Measurements from ENCODE around the gene EID1. TPM values are rescaled to one million over a fixed set of nuclear protein-coding genes. Genes with fewer than 3 reads are reported as not detected.

EID1 gene
- total RNA-seq, 4 donors from 2014 or later = 329 to 383 (median 335) TPM

DNA sequence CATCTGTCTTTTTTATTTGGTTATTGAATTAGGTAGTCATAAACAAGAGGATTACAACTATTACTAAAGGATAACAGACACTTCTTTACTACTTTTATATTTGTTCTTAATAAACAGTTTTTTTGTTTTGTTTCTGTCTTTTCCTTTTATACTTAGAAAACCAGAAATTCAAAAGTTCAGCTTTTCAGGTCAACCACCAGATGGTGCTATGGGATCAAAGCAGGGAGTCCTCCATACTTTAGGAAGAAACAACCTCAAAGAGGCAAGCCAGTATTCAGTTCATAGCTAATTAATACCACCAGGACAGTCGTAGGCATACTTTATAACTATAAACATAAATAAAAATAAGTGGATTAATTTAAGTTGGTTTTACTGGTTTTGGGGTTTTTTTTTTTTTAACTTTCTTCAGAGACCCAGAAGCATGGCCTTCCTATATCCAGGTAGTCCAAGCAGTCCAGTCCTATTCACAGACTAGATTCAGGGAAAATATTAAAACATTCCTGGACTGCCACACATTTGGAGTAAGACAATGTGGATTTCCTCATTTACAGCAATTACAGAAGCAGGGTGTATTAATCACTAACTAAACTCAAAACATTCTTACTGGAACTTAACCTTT lies 16.0 kb upstream of the EID1 start:
- WGBS, 2 donors (ENCODE audit: low coverage in 1 of 2) = 0% methylated on average over 1 of the region's 1 CpG
- Histone ChIP-seq H3K4me1 (peaks cover 0 to 22% (median 4%) of the 10 kb centered on the region in 3 donors), H3K9me3 (no peaks in the 10 kb centered on the region), H3K27ac (no peak overlapping the region), H3K4me3 (no peak overlapping the region), H3K27me3 (no peaks in the 10 kb centered on the region), H3K36me3 (no peaks in the 10 kb centered on the region)
- ATAC-seq = peak; percentile 60
- TF ChIP-seq POLR2A (IDR thresholded peaks at IDR 0.05) = no peak
- TF ChIP-seq POLR2AphosphoS5 (IDR thresholded peaks at IDR 0.05) = no peak
- TF ChIP-seq, protein P1, sequence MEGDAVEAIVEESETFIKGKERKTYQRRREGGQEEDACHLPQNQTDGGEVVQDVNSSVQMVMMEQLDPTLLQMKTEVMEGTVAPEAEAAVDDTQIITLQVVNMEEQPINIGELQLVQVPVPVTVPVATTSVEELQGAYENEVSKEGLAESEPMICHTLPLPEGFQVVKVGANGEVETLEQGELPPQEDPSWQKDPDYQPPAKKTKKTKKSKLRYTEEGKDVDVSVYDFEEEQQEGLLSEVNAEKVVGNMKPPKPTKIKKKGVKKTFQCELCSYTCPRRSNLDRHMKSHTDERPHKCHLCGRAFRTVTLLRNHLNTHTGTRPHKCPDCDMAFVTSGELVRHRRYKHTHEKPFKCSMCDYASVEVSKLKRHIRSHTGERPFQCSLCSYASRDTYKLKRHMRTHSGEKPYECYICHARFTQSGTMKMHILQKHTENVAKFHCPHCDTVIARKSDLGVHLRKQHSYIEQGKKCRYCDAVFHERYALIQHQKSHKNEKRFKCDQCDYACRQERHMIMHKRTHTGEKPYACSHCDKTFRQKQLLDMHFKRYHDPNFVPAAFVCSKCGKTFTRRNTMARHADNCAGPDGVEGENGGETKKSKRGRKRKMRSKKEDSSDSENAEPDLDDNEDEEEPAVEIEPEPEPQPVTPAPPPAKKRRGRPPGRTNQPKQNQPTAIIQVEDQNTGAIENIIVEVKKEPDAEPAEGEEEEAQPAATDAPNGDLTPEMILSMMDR (IDR thresholded peaks at IDR 0.05) = peak; percentile 84 to 89 (median 86)
- TF ChIP-seq EP300 (IDR thresholded peaks at IDR 0.05) = no peak

DNA sequence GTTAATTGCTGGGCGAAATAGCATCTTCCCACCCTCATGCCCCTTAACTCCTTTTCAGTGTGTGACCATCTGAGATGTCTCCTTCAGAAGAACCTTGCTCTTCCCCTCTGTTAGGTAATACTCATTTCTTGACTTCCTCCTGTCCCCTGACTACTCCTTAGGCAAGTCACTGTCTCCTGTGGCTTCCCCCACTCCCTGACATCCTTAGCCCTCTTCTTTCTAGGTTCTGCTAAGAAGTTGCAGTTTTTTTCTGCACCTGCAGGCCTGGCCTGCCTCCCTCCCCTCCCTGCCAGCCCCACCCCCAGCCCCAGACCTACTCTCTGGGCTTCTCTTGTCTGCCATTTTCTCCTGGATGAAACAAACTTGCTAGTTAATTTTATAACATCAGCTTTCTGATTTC lies 15.2 kb upstream of the EID1 start:
- TF ChIP-seq EP300 (IDR thresholded peaks at IDR 0.05) (no peak), POLR2A (IDR thresholded peaks at IDR 0.05) (no peak), POLR2AphosphoS5 (IDR thresholded peaks at IDR 0.05) (no peak)
- TF ChIP-seq, protein P1 (IDR thresholded peaks at IDR 0.05) = no peak
- no peaks in the 10 kb centered on the region for H3K9me3 ChIP-seq
- H3K27ac ChIP-seq = no peak overlapping the region
- H3K27me3 ChIP-seq = no peaks in the 10 kb centered on the region
- WGBS, 2 donors (ENCODE audit: low coverage in 1 of 2) = 92% methylated on average over 1 of the region's 1 CpG; no CpG with 5 or more reads in 1 of the 2 donors
- no peak overlapping the region for H3K4me3 ChIP-seq
- H3K36me3 ChIP-seq = no peaks in the 10 kb centered on the region
- no peak for ATAC-seq
- peaks cover 0 to 20% (median 4%) of the 10 kb centered on the region in 3 donors for H3K4me1 ChIP-seq

DNA sequence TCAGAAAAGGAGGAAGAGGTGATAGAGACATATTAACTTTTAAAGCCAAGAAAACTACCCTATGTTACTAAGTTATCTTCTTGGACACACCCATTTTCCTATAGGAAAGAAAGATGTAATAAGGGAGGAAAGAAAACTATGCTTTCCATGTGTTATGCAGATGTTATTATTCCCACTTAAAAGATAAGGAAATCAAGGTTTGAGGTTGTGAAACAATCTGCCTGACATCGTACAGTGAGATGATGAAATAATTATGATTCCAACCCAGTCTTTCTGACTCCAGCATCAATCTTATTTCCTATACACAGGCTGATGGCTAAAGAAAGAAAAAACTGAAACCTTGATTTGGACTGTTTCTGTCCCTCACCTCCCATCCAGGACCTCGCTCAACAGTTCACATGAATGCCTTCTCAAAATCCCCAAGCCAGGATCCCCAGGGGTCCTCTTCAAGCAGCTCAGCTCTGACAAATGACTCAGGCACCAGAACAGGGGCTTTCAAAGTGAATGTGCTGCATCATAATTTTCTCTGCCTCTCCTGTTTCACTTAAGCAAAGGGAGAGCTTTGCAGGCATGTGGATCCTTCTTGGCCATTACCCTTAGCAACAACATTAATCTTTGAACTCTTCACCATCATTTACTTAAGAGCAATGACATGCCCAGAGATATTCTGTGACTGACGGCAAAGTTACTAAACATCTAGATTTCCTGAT lies 12.4 kb upstream of the EID1 start:
- WGBS, 2 donors (ENCODE audit: low coverage in 1 of 2) = 37 to 45% methylated on average over 3 of the region's 3 CpGs
- Histone ChIP-seq H3K27me3 (no peaks in the 10 kb centered on the region), H3K4me3 (no peak overlapping the region), H3K27ac (peak overlapping the region in 3 of 4 donors; percentile 44 to 57 (median 46)), H3K9me3 (no peaks in the 10 kb centered on the region), H3K4me1 (peaks cover 0 to 24% (median 4%) of the 10 kb centered on the region in 3 donors), H3K36me3 (no peaks in the 10 kb centered on the region)
- ATAC-seq = no peak
- TF ChIP-seq POLR2A (IDR thresholded peaks at IDR 0.05) (no peak), EP300 (IDR thresholded peaks at IDR 0.05) (no peak), POLR2AphosphoS5 (IDR thresholded peaks at IDR 0.05) (no peak)
- TF ChIP-seq, protein P1 (IDR thresholded peaks at IDR 0.05) = no peak

DNA sequence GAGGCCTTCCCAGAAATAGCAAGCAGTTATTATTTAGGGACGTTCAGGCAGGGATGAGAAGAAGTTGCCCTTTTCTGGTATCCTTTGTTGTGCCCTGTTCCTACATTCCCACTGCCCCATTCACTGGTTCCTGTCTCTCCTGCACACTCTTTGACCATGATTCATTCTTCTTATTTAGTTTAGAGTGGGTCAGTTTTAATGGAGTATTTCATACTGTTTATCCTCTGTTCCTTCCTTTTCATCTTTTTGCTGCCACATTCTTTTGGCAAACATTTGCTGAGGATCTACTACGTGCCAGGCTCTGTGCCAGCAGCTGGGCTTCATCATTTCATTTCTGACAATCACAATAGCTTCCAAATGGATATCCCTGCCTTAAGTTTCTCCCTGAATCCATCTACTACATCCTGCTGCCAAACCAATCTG lies 11.8 kb upstream of the EID1 start:
- peak overlapping the region in 3 of 4 donors; percentile 44 to 57 (median 46) for H3K27ac ChIP-seq
- TF ChIP-seq POLR2AphosphoS5 (IDR thresholded peaks at IDR 0.05) = no peak
- TF ChIP-seq, protein P1 (IDR thresholded peaks at IDR 0.05) = no peak
- no peak for TF ChIP-seq POLR2A (IDR thresholded peaks at IDR 0.05)
- no peak for TF ChIP-seq EP300 (IDR thresholded peaks at IDR 0.05)
- H3K36me3 ChIP-seq = no peaks in the 10 kb centered on the region
- 0 to 12% methylated on average over 1 to 2 of the region's 2 CpGs for WGBS, 2 donors (ENCODE audit: low coverage in 1 of 2)
- H3K4me1 ChIP-seq = peaks cover 0 to 24% (median 4%) of the 10 kb centered on the region in 3 donors
- no peak for ATAC-seq
- H3K27me3 ChIP-seq = no peaks in the 10 kb centered on the region
- no peaks in the 10 kb centered on the region for H3K9me3 ChIP-seq
- H3K4me3 ChIP-seq = no peak overlapping the region

Data from gastroesophageal sphincter (tissue), 4 donors.